ENCODE results near the gene SKOR2. TPM values are rescaled to one million over a fixed set of nuclear protein-coding genes. Genes with fewer than 3 reads are reported as not detected.

Gene SKOR2
- total and polyA plus RNA-seq, 2 of the 4 experiments (the other 2 are of a cell fraction) = not detected

- H2AFZ ChIP-seq (replicated peaks; ENCODE audit: low read length, poor library complexity) = no peak overlapping the region
- H2AK5ac ChIP-seq (ENCODE audit: low read depth, low read length) = no peak overlapping the region
- peaks cover 4% of the 10 kb centered on the region for H3K4me1 ChIP-seq (ENCODE audit: control insufficient read depth, insufficient read depth, low read length)
- no peak overlapping the region for H4K91ac ChIP-seq (ENCODE audit: insufficient read depth, low read depth, low read length)
- no peak overlapping the region for H2BK20ac ChIP-seq (ENCODE audit: low read depth, low read length)
- H3K9ac ChIP-seq (ENCODE audit: low read depth, low read length) = no peak overlapping the region
- H3K9me1 ChIP-seq (ENCODE audit: insufficient read depth, low read length) = peaks cover 8% of the 10 kb centered on the region
- no peaks in the 10 kb centered on the region for H3K9me3 ChIP-seq (ENCODE audit: control insufficient read depth, insufficient read depth, low read length)
- ATAC-seq (ENCODE audit: low read depth) (no peak), DNase-seq (no peak)
- no peak overlapping the region for H3K4ac ChIP-seq (ENCODE audit: low read depth, low read length)
- intact Hi-C loops (cut with micrococcal nuclease) (loop anchor here (1.0 kb wide), 1 partner anchor 24 kb away; the partner anchor contains the start of gene HDHD2), dilution Hi-C loops (cut with HindIII; ENCODE audit: low sequenced_read_pairs, unreplicated experiment) (no loop called here), in situ Hi-C loops (cut with MboI; ENCODE audit: low sequenced_read_pairs) (no loop called here)
- no peak overlapping the region for H2BK5ac ChIP-seq (ENCODE audit: low read depth, low read length, poor library complexity, severe bottlenecking)
- H3K14ac ChIP-seq (replicated peaks; ENCODE audit: low read depth, low read length) = 0 out of 2 replicates have a peak overlapping the region, but pooled peaks have one; percentile 37
- peak overlapping the region; percentile 4 for H3K23ac ChIP-seq (ENCODE audit: low read depth, low read length)
- no peak overlapping the region for H2BK120ac ChIP-seq (ENCODE audit: low read depth, low read length)
- CTCF ChIA-PET = interaction anchor here (0.7 kb wide), 1 partner anchor 115 kb away, joined by 7 read pairs; no protein-coding TSS in a partner anchor
- no peak overlapping the region for H3K56ac ChIP-seq (ENCODE audit: extremely low read depth, insufficient read depth, low read length)
- H3K4me2 ChIP-seq (ENCODE audit: low read depth, low read length) = peak overlapping the region; percentile 94
- WGBS, 2 experiments (ENCODE audit: extremely low coverage in 2 of 2, insufficient read length in 1 of 2) = 95% methylated on average over 4 of the region's 13 CpGs; no CpG with 5 or more reads in 1 of the 2 experiments
- H3K27ac ChIP-seq (ENCODE audit: insufficient read depth, low read length) = no peak overlapping the region
- peak overlapping the region; percentile 73; the same call in 1 of the 2 replicates for H3K4me3 ChIP-seq (ENCODE audit: insufficient read depth, low read depth, low read length)
- no peaks in the 10 kb centered on the region; the same call in 1 of the 2 replicates for H3K36me3 ChIP-seq (ENCODE audit: control insufficient read depth, insufficient read depth, low read length)
- TF ChIP-seq RAD21 (IDR thresholded peaks at IDR 0.05; ENCODE audit: low read length) (no peak), MAFK (IDR thresholded peaks at IDR 0.05; ENCODE audit: low read depth, low read length) (no peak), BHLHE40 (IDR thresholded peaks at IDR 0.05; ENCODE audit: low read depth, low read length) (no peak), CEBPB (IDR thresholded peaks at IDR 0.05; ENCODE audit: low read depth, low read length) (no peak), SMC3 (IDR thresholded peaks at IDR 0.05; ENCODE audit: low read depth, low read length) (no peak), POLR2A (IDR thresholded peaks at IDR 0.05; ENCODE audit: low read depth, low read length) (no peak), NFE2L2 (IDR thresholded peaks at IDR 0.05; ENCODE audit: low read depth, low read length) (no peak), MAZ (IDR thresholded peaks at IDR 0.05; ENCODE audit: borderline replicate concordance, low read depth, low read length) (no peak), MXI1 (IDR thresholded peaks at IDR 0.05; ENCODE audit: borderline replicate concordance, low read depth, low read length) (no peak), RCOR1 (IDR thresholded peaks at IDR 0.05; ENCODE audit: insufficient replicate concordance, low read length) (no peak), CHD1 (IDR thresholded peaks at IDR 0.05; ENCODE audit: low read depth, low read length) (no peak), RFX5 (IDR thresholded peaks at IDR 0.05; ENCODE audit: low read depth, low read length) (no peak), USF2 (IDR thresholded peaks at IDR 0.05; ENCODE audit: low read depth, low read length) (no peak), FOS (IDR thresholded peaks at IDR 0.05; ENCODE audit: low read depth, low read length) (no peak)
- TF ChIP-seq, protein P1, sequence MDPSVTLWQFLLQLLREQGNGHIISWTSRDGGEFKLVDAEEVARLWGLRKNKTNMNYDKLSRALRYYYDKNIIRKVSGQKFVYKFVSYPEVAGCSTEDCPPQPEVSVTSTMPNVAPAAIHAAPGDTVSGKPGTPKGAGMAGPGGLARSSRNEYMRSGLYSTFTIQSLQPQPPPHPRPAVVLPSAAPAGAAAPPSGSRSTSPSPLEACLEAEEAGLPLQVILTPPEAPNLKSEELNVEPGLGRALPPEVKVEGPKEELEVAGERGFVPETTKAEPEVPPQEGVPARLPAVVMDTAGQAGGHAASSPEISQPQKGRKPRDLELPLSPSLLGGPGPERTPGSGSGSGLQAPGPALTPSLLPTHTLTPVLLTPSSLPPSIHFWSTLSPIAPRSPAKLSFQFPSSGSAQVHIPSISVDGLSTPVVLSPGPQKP (IDR thresholded peaks at IDR 0.05; ENCODE audit: borderline replicate concordance, low read depth, low read length) = no peak
- TF ChIP-seq, protein P2, sequence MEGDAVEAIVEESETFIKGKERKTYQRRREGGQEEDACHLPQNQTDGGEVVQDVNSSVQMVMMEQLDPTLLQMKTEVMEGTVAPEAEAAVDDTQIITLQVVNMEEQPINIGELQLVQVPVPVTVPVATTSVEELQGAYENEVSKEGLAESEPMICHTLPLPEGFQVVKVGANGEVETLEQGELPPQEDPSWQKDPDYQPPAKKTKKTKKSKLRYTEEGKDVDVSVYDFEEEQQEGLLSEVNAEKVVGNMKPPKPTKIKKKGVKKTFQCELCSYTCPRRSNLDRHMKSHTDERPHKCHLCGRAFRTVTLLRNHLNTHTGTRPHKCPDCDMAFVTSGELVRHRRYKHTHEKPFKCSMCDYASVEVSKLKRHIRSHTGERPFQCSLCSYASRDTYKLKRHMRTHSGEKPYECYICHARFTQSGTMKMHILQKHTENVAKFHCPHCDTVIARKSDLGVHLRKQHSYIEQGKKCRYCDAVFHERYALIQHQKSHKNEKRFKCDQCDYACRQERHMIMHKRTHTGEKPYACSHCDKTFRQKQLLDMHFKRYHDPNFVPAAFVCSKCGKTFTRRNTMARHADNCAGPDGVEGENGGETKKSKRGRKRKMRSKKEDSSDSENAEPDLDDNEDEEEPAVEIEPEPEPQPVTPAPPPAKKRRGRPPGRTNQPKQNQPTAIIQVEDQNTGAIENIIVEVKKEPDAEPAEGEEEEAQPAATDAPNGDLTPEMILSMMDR (conservative IDR thresholded peaks at IDR 0.05; ENCODE audit: low read depth, low read length) = no peak
- H4K8ac ChIP-seq (ENCODE audit: low read depth in 2 of 2, low read length in 2 of 2) = no peak overlapping the region
- no TSS peak for BruUV-seq (replicated peaks)
- no peak overlapping the region for H3K18ac ChIP-seq (ENCODE audit: low read depth, low read length)
- peaks cover 13 to 33% of the 10 kb centered on the region in 2 experiments for H3K79me1 ChIP-seq (ENCODE audit: low read depth in 1 of 2, low read length in 2 of 2)
- 0 out of 2 replicates have a peak, but pooled peaks cover under 1% of the 10 kb centered on the region for H3K27me3 ChIP-seq (ENCODE audit: control insufficient read depth, insufficient read depth, low read length)
- no peak overlapping the region for H2BK15ac ChIP-seq (ENCODE audit: low read depth, low read length)
- no peak overlapping the region for H2AK9ac ChIP-seq (replicated peaks; ENCODE audit: low read depth, low read length, poor library complexity)
- POLR2A ChIA-PET (ENCODE audit: unreplicated experiment) = no interaction called here
- H4K5ac ChIP-seq (ENCODE audit: low read depth, low read length) = no peak overlapping the region; the same call in 1 of the 2 replicates
- H4K20me1 ChIP-seq (ENCODE audit: insufficient read depth, low read length) = peaks cover 29% of the 10 kb centered on the region; the same call in 1 of the 2 replicates
These were observed 76.8 kb downstream of the SKOR2 start for GRCh38 chr18:47174545-47175116.

Measured in IMR-90 (cell line).